ENCODE measurements around the gene CFL2.

GRCh38 chr14:34722723-34723545, 8.5 kb upstream of the CFL2 start:
- TF ChIP-seq CTCF (IDR thresholded peaks at IDR 0.05) (peak; percentile 66 to 83 (median 79)), POLR2A (IDR thresholded peaks at IDR 0.05) (no peak)

Data from body of pancreas (tissue), 4 donors.